Stimulated activated naive CD8-positive, alpha-beta T cell treated with anti-CD3 and anti-CD28 coated beads, Interleukin-15, Interleukin-2, amounts not matched to agents 100 U/mL and 50 U/mL, for 24 hours (primary cell): ENCODE data around the gene SCAMP1.

Experiments used
- ATAC-seq: fragments of 150-1000 bp; cut with Tn5 transposase; one replicate; pipeline ENCODE4 v1.10.0; 2021
- DNase-seq: peaks from one replicate; pipeline ENCODE4 v3.0.0; 2021

The SCAMP1 gene

DNA sequence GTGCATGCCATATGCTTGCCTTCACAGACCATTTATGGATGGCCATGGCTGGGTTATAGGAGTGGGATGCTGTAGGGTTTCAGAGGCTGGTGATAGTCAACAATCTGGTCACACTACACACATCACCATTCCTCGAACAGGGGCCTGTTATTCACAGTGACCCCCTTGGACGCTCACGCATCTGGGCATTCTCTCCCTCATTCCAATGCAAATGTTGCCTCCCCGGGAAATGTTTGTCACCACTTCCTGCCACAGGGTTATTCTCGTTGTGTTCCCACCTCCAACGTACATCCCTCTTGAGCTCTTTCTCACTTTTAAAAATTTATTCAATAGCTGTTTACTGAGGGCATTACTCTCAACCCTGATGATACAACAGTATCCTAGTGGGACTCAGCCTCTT lies 135.4 kb downstream of the SCAMP1 start:
- ATAC-seq (no peak), DNase-seq (no peak)

DNA sequence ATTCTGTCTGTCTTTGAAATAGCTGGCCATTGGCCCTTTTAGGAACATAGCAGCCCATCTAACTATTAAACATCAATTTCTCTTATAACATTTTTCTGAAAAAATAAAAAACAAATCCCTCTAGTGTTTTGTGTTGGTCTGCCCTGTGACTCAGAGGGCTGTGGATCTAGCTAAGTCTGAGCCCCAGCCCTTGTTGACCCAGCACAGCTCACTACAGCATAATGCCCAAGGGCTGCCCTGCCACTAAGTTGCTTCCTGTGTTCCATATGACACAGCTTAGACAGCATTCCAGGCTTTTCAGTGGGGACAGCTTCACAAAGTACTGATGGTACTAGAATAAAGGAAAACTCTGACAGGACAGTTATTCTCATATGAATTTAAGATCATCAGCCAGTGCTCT lies 136.0 kb downstream of the SCAMP1 start:
- DNase-seq (no peak), ATAC-seq (no peak)

DNA sequence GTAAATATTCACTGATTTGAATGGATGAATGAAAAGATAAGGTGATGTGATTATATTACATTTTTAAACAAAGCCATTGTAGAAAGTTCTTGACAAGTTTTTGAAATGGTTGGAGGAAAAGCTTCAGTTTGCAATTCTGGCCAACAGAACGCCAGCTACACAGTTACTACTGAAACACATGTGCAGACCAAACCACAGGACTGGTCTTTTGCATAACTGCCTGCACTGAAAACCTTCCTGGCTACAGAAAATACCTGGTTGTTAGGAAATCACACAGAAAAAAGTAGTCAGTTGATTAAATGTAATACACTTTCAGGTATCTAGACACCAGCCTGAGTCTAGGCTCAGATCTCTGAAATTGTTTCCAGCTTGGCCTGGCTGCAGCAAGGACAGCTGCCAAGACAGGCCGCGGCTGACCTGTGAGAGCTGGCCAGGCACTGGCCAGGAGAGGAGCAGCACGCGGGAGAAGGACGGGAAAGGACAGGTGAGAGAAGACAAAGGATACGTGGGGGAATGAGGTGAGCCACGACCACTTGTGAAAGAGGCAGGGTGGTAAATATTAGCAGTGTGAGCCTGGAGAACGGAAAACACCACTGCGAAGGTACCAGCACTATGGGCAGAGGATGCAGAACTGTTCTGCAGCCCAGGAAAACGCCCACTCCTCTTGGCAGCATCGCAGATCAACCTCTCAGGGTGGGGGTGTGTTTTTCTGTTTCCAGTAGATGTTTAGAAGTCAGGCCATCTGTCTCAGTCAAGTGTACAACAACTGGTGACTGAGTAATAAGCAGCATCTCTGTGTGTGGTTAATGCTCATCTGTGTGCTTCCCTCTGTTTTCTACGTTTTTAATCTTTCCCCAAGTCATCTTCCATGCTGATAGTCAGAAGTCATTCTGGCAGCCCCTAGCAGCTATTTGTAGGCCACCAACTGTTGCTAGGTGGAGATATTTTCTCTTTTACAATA lies 137.4 kb downstream of the SCAMP1 start:
- ATAC-seq: no peak
- no peak for DNase-seq

DNA sequence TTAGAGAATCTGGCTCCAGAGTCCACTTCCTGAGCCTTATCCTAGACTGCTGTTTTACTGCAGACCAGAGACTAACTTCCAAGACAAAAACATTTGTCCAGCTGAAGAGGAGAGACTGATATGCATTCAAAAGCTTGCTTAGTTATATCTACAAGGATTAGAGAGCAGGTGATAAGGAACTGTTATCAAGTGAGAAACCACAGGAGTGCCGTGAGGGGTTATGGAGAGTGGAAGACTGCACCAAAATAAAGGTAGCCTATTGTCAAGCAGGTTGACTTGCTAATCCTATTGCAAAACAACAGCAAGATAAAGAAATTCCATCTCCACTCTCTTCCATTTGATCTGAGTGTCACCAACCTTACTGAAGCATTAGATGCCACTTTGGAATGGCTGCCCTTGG lies 139.1 kb downstream of the SCAMP1 start:
- ATAC-seq (no peak), DNase-seq (no peak)

DNA sequence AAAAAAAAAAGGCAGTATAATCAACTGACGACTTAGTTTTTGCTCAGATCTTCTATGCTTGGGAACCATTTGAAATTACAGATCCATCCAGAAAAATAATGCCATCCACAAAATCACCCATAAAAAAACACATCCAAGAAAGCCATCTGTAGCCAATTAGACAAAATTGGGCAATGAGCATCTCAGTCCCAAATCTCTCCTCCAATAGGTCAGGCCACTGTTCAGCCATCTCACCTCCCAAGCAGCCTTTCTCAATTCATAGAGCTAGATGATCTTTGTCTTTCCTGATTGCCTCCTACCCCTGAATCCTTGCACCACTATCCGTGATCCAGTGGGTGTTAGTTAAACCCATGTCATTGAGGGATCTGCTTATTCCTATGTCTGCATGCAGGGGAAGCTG lies 139.6 kb downstream of the SCAMP1 start:
- no peak for ATAC-seq
- no peak for DNase-seq

DNA sequence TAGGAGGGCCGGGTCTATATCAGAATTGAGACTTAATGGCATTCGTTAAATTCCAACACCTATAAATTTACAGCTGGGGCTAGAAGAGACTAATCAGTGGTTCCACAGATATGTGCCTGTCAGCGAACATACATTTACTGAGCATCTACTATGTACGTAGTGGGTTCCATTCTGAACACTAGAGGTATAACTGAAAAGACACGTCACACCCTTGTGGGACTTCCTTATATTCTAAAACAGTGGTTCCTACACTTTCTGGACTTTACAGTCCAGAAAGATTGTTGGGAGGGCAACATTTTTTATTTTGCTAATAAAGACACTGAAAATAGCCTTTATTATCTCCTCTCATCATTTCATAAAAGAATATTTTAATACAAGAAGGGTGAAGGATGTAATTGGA lies 140.5 kb downstream of the SCAMP1 start:
- ATAC-seq (no peak), DNase-seq (no peak)

DNA sequence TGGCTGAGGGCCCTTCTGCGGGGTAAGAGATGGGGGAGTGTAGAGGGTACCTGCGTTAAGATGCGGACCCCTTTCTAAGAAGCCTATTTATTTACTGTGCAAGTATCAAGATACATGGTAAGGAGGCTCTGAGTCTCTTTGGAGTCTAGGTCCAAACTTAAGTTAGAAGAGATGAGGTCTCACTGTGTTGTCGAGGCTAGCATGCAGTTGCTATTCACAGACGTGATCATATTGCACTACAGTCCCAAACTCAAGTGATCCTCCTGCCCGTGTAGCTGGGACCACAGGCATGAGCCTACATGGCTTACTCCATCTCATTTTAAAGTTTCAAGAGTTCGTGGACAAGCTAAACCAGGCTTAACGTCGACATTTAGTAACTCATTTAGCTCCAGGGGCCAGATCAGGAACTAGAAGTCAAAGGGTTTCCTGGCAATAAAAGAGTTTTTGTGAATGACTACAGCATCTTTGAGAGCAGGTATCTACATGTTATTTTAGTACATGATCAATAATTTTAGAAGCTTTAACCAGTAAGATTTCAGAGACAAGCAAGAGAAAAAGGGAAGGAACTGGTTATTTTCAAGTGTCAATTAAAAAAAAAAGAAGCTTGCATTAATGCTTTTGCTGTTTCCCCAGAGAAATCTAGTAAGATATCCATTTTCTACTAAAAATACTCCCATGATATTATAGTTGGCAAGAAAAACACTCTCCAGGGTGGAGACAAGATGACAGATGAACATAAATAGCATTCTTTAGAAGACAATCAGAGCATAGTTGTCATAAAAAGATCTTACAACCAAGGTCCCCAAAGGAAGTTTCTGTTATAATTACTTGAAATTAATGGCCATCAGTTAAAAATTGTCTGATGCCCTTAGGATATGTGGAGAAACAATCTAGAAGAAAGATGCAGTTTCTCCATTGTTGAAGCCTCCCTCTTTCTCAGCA lies 141.3 kb downstream of the SCAMP1 start:
- no peak for DNase-seq
- ATAC-seq: no peak

DNA sequence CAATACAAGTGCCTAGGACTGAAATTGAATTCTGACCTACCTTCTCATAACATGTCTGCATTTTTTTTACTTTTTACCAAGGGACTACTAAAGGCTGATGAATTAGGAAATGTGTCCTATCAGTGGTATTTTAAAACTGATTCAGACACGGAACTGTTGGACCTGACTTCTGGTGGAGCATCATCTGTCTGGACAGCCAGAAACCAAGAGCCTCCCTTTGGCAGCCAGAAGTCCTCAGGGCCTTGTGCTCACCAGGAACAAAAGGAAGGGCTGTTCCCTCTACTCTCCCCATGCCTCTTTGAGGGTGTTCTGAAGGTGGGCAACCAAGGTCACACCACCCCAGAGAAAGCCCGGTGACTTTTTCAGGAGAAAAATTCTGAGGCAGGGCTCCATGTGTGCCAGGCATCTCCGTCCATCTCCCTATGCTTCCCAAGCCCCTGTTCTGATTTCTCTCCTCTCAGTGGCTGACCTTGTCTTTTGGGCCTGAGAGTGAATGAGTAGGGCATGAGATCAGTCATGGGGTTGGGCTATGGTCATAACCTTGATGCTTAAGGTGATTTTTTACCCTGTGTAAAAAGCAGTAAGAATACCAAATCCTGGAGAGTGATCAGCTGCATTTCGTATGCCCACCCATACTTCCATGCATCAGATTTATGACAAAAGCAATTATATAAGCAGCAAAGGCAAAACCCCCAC lies 143.7 kb downstream of the SCAMP1 start:
- no peak for DNase-seq
- no peak for ATAC-seq

DNA sequence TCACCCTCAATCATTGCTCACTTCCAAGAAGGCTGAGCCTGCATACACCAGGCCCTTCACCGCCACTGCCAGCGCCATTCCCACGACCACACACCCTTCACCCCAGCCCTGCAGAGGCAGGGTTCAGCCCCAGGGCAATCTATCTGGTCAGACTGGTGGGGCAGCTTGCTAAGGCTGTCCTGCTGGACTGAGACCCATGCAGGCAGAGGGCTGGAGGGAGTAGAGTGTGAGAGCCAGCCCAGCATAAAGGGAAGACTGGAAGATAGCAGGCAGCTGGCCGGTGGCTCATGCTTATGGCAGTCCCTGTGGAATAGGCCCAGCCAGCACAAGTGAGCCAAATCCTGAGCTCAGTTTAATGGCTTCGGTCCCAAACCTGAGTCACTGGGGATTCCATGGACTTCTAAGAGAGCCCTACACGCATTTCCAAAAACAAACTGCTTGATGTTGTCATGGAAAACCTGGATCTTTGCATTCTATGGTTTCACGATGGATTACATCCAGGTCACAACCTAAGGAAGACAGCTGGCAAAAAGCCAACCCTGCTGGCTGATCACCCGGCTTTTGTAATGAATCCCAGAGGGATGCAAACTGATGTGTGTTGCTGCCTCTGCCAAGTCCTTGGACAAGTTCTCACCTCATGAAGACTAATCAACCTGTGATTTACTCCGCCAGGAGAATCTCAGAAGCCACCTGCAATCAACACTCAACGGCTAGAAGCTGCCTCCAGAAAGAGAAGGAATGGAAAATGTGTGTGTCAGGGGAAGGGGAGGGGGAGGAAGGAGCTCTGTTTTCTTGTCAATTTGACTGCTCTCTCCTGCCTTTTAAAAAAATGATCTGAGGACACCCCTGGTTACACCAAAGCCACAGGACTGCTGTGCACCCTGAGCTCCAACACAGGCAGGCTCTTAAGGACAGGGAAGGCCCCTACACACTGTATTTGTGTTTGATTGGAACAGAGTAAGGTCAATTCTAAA lies 144.6 kb downstream of the SCAMP1 start:
- DNase-seq (no peak), ATAC-seq (no peak)

DNA sequence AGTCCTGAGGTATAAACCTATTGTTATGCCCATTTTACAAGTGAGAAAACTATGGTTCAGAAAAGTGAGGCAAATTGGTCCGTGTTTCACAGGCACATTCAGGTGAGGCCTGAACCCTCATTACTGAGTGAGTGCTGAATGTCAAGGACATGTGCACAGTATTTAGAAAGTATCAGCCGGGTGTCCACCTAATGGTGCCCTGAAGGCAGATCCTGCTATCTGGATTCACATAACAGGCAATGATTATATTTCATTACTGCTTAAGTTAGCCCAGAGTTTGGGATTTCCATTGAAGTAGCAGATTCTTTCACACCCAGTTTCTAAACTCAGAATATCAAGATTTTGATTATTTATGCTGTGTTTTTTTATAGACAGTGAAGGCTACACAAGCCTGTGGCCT lies 145.4 kb downstream of the SCAMP1 start:
- no peak for ATAC-seq
- no peak for DNase-seq

DNA sequence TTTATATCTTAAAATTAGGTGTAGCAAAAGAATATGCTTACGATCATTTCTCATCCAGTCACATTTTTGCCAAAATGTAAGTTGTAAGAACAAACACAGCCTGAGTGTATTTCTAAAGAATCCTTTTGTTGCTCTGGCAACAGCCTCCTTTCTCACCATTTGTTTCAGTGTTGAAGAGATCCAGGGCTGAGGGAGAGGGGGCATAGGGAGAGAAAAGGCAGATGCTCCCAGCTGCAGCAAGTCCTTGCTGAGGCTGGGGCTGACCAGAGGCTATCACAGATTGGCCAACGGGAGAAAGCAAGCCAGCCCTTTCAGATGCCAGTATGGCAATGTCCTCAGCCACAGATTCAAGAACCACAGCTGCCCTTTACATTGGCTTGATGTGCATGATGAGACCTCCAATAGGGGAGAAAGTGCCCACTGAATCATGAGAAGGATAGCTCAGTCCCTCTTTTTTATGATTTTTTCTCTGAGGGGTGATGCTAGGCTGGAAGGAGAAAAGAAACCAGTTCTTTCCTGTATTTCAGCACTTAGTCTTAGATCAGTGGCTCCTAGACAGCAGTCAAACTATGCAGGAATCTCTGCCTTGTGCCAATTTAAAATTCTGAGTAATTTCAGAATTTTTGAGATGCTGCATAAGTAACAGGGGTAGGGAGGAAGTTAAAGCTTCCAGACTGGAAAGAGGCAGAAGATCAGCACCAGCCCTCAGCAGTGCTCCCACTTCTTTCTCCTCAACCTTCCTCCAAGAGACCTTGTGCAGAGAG lies 146.0 kb downstream of the SCAMP1 start:
- DNase-seq: no peak
- no peak for ATAC-seq

DNA sequence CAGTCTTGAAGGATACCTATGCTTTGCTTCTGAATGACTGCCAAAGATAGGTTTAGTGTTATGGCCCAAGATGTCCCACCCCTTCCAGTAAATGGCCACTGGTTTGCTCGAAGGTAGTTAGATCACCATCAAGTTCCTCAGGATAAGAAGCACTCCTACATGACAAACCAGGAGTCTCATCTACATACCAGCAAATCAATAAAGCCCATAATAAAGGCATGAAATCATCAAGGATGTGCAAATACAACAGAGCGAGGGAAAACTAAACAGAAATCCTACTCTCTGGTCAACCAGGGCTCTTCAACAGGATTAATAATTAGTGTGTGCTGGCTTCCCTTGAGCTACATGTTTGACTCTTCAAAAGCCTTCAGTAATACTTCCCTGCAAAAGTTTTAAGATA lies 147.1 kb downstream of the SCAMP1 start:
- ATAC-seq (no peak), DNase-seq (no peak)

DNA sequence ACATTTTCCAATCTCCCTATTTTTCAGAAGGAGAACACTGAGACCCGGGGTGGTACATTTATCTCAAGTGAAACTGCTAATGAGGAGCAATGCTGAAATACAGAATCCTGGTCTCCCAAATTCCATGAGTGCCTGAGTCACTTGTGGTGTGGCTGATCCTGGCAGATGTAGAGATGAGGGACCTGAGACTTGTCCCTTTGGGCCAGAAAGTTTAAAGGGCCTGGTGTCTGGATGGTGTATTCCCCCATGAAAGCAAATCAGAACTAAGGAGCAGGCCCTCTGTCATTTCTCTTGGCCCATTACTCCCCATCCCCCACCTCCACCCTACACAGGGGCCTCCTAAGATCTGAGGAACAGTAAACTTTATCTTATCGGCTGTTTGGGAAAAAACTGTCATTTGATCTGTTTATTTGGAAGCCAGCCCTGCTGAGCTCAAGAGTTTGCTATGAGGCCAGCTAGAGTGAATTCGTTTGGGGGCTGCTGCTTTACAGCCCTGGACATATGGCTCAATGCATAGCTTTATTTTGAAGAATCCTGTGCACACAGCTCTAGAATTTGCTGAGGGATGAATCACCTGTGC lies 147.9 kb downstream of the SCAMP1 start:
- DNase-seq: no peak
- ATAC-seq: no peak

DNA sequence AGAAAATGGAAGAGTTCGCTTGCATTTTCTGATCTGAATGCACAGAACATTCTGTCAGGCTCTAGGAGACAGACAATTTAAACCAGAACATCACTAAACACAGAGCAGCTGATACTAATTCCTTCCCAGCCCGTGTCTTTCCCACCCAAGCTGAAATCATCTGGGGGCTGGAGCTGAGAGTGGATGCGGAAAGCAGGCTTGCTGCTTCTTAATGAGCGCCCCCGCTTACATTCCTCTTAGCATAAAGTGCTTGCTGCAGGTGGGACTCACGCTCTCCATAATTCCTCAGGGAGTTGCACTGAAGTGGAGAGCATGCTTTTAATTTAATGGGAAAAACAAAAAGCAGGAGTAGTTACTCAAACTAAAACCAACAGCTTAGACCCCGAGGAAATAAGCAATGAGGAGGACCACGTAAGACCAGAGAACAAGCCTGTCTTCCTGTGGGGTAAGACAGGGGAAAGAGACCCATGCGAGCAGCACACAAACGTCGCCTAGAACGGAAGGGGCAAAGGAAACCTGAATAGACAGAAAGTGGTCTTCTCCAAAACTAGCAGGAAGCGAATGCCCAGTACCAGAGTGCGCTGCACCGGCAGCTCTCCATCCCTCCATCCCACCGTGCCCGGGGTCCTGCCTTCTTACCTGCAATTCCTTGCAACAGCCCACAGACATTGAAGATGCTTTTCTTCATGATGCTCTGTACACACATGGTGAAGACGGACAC lies 148.9 kb downstream of the SCAMP1 start:
- ATAC-seq (peak; percentile 4), DNase-seq (peak; percentile 8)

DNA sequence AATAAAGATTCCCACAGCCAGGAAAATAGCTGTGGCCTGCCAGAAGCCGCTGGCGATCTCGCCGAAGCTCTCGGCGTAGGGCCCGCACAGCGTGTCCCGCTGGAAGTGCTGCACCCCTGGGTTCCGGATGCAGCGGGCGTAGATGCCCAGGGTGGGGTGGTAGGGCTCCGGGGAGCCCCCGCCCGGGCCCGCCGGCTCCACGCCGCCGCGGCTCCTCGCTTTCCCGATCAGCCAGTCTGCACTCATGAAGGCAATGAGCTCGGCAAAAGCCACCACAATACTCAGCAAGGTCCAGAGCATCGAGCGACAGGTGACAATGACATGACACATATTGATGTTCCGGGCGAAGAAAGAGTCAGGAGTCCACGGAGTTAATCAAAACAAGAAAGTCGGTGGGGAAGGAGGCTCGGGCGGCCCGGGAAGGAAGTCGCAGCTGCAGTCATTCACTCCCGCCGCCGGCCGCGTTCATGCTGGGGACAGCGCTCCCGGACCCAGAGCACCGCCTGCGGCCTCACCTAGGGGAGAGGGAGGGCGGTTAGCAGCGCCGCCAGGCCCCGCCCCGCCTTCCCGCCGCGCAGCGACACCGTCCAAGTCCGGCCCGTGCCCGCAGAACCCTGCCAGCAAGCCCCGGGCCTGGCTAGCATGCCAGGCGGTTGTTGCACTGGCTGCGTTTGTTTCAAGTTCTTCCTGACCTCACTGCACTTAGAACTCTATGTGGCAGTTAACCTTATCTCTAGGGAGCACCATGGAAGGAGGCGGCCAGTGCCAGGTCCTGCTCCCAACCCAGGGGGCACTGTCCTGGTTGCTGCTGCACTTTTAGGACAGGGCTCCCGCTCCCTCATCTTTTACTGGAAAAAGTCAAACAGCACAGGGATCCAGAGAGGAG lies 149.7 kb downstream of the SCAMP1 start:
- DNase-seq: peak; percentile 53
- peak; percentile 71 for ATAC-seq

DNA sequence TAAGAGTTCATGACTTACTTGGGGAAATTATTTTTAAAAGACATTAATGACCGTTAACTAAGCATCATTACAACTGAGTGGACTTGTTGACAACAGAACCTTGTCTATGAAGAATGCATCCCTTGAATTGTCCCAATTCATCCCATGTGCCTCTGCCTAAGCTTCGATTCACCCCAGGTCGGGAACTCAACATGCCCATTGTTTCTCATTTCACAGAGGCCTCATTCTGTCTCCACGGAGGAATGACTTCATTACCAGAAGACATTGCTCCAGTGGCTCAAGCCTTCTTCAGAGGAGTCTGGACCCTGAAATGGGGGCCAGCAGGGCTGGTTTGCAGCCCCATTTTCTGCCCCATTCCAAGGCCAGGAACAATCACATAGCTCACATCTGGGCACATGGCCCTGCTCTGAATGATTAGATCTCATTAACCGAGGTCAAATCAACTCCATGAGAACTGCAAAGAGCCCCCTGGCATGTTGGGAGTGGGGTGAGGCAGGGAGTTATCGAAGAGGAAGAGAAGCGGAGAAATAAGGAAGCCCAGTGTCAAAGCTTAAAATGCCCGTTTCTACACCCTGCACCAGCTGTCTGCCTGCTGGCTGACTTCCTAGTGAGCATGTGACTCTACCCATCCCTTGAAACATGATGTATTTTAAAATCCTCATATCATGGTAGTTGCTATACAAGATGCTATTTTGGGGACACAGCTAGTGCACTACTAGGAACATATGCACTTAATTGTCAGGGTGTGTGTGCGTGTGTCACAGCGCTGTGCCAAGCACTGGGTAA lies 150.9 kb downstream of the SCAMP1 start:
- DNase-seq (no peak), ATAC-seq (no peak)

DNA sequence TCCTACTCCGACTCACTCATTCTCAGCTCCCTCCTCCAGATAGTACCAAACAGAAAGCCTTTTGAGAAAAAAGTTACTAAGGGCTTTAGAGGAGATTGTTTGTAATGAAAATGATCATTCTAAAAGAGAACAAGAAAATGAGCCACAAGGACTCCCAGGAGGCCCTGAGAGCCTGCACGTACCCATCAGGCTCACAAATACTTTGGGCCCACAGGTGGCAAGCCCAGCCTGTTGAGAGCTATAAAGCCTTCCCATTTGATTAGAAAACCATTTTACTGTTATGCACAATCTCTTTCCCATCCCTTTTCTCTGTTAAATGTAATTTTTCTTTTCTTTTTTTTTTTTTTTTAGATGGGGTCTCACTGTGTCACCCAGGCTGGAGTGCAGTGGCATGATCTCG lies 152.0 kb downstream of the SCAMP1 start:
- ATAC-seq (no peak), DNase-seq (no peak)

DNA sequence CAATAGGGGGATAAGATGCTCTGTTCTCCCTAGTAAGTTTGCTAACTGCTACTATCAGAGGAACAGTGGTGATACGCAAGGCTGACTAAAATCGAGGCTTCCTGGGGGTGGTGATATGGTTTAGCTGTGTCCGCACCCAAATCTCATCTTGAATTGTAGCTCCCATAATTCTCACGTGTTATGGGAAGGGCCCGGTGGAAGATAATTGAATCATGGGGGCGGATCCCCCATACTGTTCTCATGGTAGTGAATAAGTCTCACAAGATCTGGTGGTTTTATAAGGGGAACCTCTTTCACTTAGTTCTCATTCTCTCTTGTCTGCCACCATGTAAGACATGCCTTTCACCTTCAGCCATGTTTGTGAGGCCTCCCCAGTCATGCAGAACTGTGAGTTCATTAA lies 153.0 kb downstream of the SCAMP1 start:
- DNase-seq: no peak

More for the DNA sequence above, 153.0 kb downstream of the SCAMP1 start:
- ATAC-seq: no peak
